H1 (cell line): Measurements from ENCODE around the gene THAP7. TPM values are rescaled to one million over a fixed set of nuclear protein-coding genes. Genes with fewer than 3 reads are reported as not detected.
A peak's percentile ranks its signal among the peaks of the same experiment; 100 is the strongest.

ENCODE experiments used
- CTCF ChIA-PET: fragments of 300-600 bp; sonication (Branson Sonifier 250); formaldehyde crosslinking; loops from one replicate; lab custom pipeline; 2021; ENCODE audit not compliant: partially characterized antibody; lab: Charles Lee
- POLR2A ChIA-PET: fragments of 300-600 bp; sonication (Branson Sonifier 250); formaldehyde crosslinking; loops from one replicate; lab custom pipeline; 2021; ENCODE audit warnings: inconsistent platforms; ENCODE audit not compliant: partially characterized antibody; lab: Charles Lee
- DNase-seq, 2 experiments: peaks; one replicate each; pipeline versions ENCODE4 v3.0.0 to v3.0.0-alpha.2; 2010 to 2022; ENCODE audit warnings: low spot score in 2 of 2, low read depth in 1 of 2, mixed read lengths in 1 of 2
- FAIRE-seq: peaks from 2 replicates; lab custom pipeline; 2011; peaks lifted over from hg19 to GRCh38; lab: Jason Lieb, UNC
- H2AFZ ChIP-seq: 2 replicates; pipeline ENCODE4 v1.8.1; 2012; ENCODE audit warnings: low read length, inconsistent platforms
- H2AK5ac ChIP-seq: 2 replicates; pipeline ENCODE4 v1.6.1; 2013; ENCODE audit warnings: low read depth, low read length
- H2BK120ac ChIP-seq: replicated peaks from 2 replicates; pipeline ENCODE3; 2013; ENCODE audit warnings: low read depth, low read length, inconsistent platforms
- H2BK12ac ChIP-seq: 2 replicates; pipeline ENCODE4 v1.6.1; 2013; ENCODE audit warnings: low read depth, low read length
- H2BK15ac ChIP-seq: 2 replicates; pipeline ENCODE4 v1.6.1; 2013; ENCODE audit warnings: low read length
- H2BK20ac ChIP-seq: 2 replicates; pipeline ENCODE4 v1.6.1; 2013; ENCODE audit warnings: low read length
- H2BK5ac ChIP-seq: 2 replicates; pipeline ENCODE4 v1.6.1; 2013; ENCODE audit warnings: low read depth, low read length
- H3K14ac ChIP-seq: 2 replicates; pipeline ENCODE4 v1.6.1; 2013; ENCODE audit warnings: inconsistent platforms; ENCODE audit not compliant: insufficient read length
- H3K18ac ChIP-seq: 2 replicates; pipeline ENCODE4 v1.6.1; 2013; ENCODE audit warnings: low read length; ENCODE audit errors: extremely low read depth
- H3K23ac ChIP-seq: 2 replicates; pipeline ENCODE4 v1.6.1; 2013; ENCODE audit warnings: inconsistent platforms; ENCODE audit not compliant: insufficient read length
- H3K23me2 ChIP-seq: 2 replicates; pipeline ENCODE4 v1.6.1; 2013; ENCODE audit warnings: low read depth, low read length
- H3K27ac ChIP-seq: 2 replicates; pipeline ENCODE4 v1.6.1; 2011; ENCODE audit warnings: low read depth, low read length, inconsistent platforms
- H3K27me3 ChIP-seq, 4 experiments: replicated peaks in 1 of 4; 1 replicate in 1 of 4; 2 replicates in 3 of 4; pipeline versions ENCODE4 v1.6.1 to v1.8.1; 2011 to 2013; ENCODE audit warnings: low read length in 3 of 4, mild to moderate bottlenecking in 3 of 4, inconsistent platforms in 2 of 4, mixed read lengths in 2 of 4, moderate library complexity in 1 of 4; ENCODE audit not compliant: control insufficient read depth in 3 of 4, insufficient read depth in 3 of 4; ENCODE audit errors: extremely low read depth in 1 of 4
- H3K36me3 ChIP-seq, 4 experiments: 2 replicates each; pipeline versions ENCODE4 v1.6.1 to v1.8.1; 2011 to 2013; ENCODE audit warnings: mild to moderate bottlenecking in 4 of 4, low read length in 3 of 4, moderate library complexity in 2 of 4, control low read depth in 1 of 4, inconsistent platforms in 1 of 4; ENCODE audit not compliant: insufficient read depth in 4 of 4, control insufficient read depth in 2 of 4
- H3K4ac ChIP-seq: replicated peaks from 2 replicates; pipeline ENCODE3; 2013; ENCODE audit warnings: low read length, low read depth, mixed read lengths, inconsistent platforms; ENCODE audit not compliant: insufficient read length
- H3K4me1 ChIP-seq, 4 experiments: replicated peaks in 1 of 4; 1 replicate in 1 of 4; 2 replicates in 3 of 4; pipeline versions ENCODE4 v1.6.1 to v1.8.1; 2011 to 2013; ENCODE audit warnings: low read length in 3 of 4, inconsistent platforms in 2 of 4, mixed read lengths in 1 of 4; ENCODE audit not compliant: insufficient read depth in 4 of 4, control insufficient read depth in 3 of 4
- H3K4me2 ChIP-seq, 2 experiments: 2 replicates each; pipeline versions ENCODE4 v1.6.1 to v1.8.1; 2011 to 2013; ENCODE audit warnings: low read depth in 2 of 2, low read length in 2 of 2, control low read depth in 1 of 2, inconsistent platforms in 1 of 2, mild to moderate bottlenecking in 1 of 2; ENCODE audit not compliant: insufficient read depth in 1 of 2
- H3K4me3 ChIP-seq, 4 experiments: fragments of 200-600, 300-600 bp in 1 of 4; sonication (generic), shearing (Covaris generic), sonication (Bioruptor Twin) in 1 of 4; 2 replicates each; pipeline versions ENCODE4 v1.5.1 to v1.8.1; 2011 to 2016; ENCODE audit warnings: low read length in 4 of 4, low read depth in 3 of 4, control low read depth in 2 of 4, inconsistent platforms in 2 of 4, mild to moderate bottlenecking in 2 of 4, mixed read lengths in 1 of 4, moderate library complexity in 1 of 4; ENCODE audit not compliant: insufficient read depth in 2 of 4; ENCODE audit errors: extremely low read depth in 1 of 4
- H3K56ac ChIP-seq: replicated peaks from 2 replicates; pipeline ENCODE3; 2013; ENCODE audit warnings: low read depth, mild to moderate bottlenecking, mixed read lengths, low read length, inconsistent platforms; ENCODE audit not compliant: insufficient read length
- H3K79me1 ChIP-seq: 2 replicates; pipeline ENCODE4 v1.6.1; 2013; ENCODE audit warnings: low read depth, low read length, control low read depth
- H3K79me2 ChIP-seq, 2 experiments: 2 replicates each; pipeline versions ENCODE4 v1.6.1 to v1.8.1; 2012 to 2013; ENCODE audit warnings: low read length in 2 of 2, mild to moderate bottlenecking in 2 of 2, inconsistent platforms in 1 of 2; ENCODE audit not compliant: insufficient read depth in 2 of 2, control insufficient read depth in 1 of 2
- H3K9ac ChIP-seq, 4 experiments: replicated peaks in 1 of 4; 1 replicate in 1 of 4; 2 replicates in 3 of 4; pipeline versions ENCODE4 v1.6.1 to v1.8.1; 2011 to 2013; ENCODE audit warnings: low read depth in 3 of 4, low read length in 3 of 4, control low read depth in 2 of 4, mild to moderate bottlenecking in 2 of 4, moderate library complexity in 2 of 4, inconsistent platforms in 1 of 4; ENCODE audit errors: extremely low read depth in 1 of 4
- H3K9me3 ChIP-seq, 2 experiments: 2 replicates each; pipeline versions ENCODE4 v1.6.1 to v1.8.1; 2012 to 2013; ENCODE audit warnings: mild to moderate bottlenecking in 2 of 2, moderate library complexity in 2 of 2, control low read depth in 1 of 2, inconsistent platforms in 1 of 2, low read depth in 1 of 2, low read length in 1 of 2, mixed read lengths in 1 of 2; ENCODE audit not compliant: insufficient read depth in 2 of 2
- H4K20me1 ChIP-seq, 2 experiments: replicated peaks in 1 of 2; 2 replicates each; pipeline versions ENCODE3 to v1.8.1; 2011 to 2013; ENCODE audit warnings: inconsistent platforms in 2 of 2, low read length in 2 of 2, mild to moderate bottlenecking in 1 of 2; ENCODE audit not compliant: insufficient read depth in 2 of 2, control insufficient read depth in 1 of 2
- H4K5ac ChIP-seq: 2 replicates; pipeline ENCODE4 v1.6.1; 2013; ENCODE audit warnings: low read length, low read depth, mixed read lengths, inconsistent platforms; ENCODE audit not compliant: insufficient read length
- H4K8ac ChIP-seq: 2 replicates; pipeline ENCODE4 v1.8.0; 2013; ENCODE audit warnings: mild to moderate bottlenecking, moderate library complexity, low read length, inconsistent platforms; ENCODE audit not compliant: insufficient read depth; ENCODE audit errors: extremely low read depth
- H4K91ac ChIP-seq: replicated peaks from 2 replicates; pipeline ENCODE3; 2013; ENCODE audit warnings: low read length, mixed read lengths, inconsistent platforms; ENCODE audit not compliant: insufficient read length
- JUND ChIP-seq: IDR thresholded peaks from 2 replicates; pipeline ENCODE4 v1.6.1; 2011; ENCODE audit warnings: mild to moderate bottlenecking, improper control_type of control experiment, low read length
- RNF2 ChIP-seq: fragments of 200-900, 300-1000 bp; sonication (generic); IDR thresholded peaks from 2 replicates; pipeline ENCODE4 v1.7.1; 2016; ENCODE audit warnings: borderline replicate concordance, low read depth, mild to moderate bottlenecking, antibody characterized with exemption, low read length; ENCODE audit not compliant: poor library complexity, severe bottlenecking; ENCODE audit errors: missing control alignments
- SIN3A ChIP-seq, 2 experiments: IDR thresholded peaks in 1 of 2; conservative IDR thresholded peaks in 1 of 2; 2 replicates each; pipeline ENCODE4 v1.6.1; 2011 to 2012; ENCODE audit warnings: low read length in 2 of 2, improper control_type of control experiment in 1 of 2, low read depth in 1 of 2, mild to moderate bottlenecking in 1 of 2
- SIRT6 ChIP-seq: IDR thresholded peaks from one replicate; pipeline ENCODE4 v1.7.1; 2012; ENCODE audit warnings: low read length, inconsistent platforms
- WGBS, 2 experiments: shearing (Covaris generic) in 1 of 2; methylation state at CpG; one replicate each; pipeline versions ENCODE4 v1.1.6 to v1.1.7; 2013 to 2015; ENCODE audit warnings: low lambda C conversion rate in 2 of 2, mixed read lengths in 2 of 2, inconsistent platforms in 1 of 2, low coverage in 1 of 2, missing lambda C conversion rate in 1 of 2; ENCODE audit not compliant: insufficient replicate concordance in 2 of 2, insufficient coverage in 1 of 2, insufficient read length in 1 of 2; ENCODE audit errors: extremely low coverage in 1 of 2, missing lambda C conversion rate in 1 of 2; 5-methylcytosine and 5-hydroxymethylcytosine counted together
- polyA plus RNA-seq, 7 experiments: library from polyadenylated mRNA; depleted of rRNA in 3 of 7; stranded (reverse) in 5 of 7; unstranded in 2 of 7; fragments of >200 nt in 5 of 7; fragments of 200-250 nt in 2 of 7; gene quantifications; 1 replicate in 5 of 7; 2 replicates in 1 of 7; 4 replicates in 1 of 7; pipeline versions ENCODE4 v1.2.1 to v1.2.3, GENCODE V29; 2011 to 2013; ENCODE audit warnings: missing spikeins in 2 of 7, mixed read lengths in 2 of 7
- total RNA-seq: library from RNA; stranded (reverse); fragmentation: NEBNext Ultra II Directional; extraction: Animal tissue kit (Norgen Biotek cat#: 25700); gene quantifications from 2 replicates; pipeline ENCODE4 v1.2.1, GENCODE V29; 2021

THAP7 gene
- total and polyA plus RNA-seq, 2 of the 8 experiments (the other 6 are each of a cell fraction or from before 2014, with no cell fraction given): 16.9 to 32.5 TPM

- no peak overlapping the region for H3K9ac ChIP-seq
- DNase-seq: no peak
- 0 out of 2 replicates have a peak overlapping the region, but pooled peaks have one; percentile 29 for H2BK15ac ChIP-seq
- no peak overlapping the region for H4K91ac ChIP-seq
- no peaks in the 10 kb centered on the region for H3K9me3 ChIP-seq
- H3K36me3 ChIP-seq: no peaks in the 10 kb centered on the region
- CTCF ChIA-PET: interaction anchor here (0.8 to 1.6 kb wide), 4 partner anchors 55 to 88 kb away, joined by 3 to 4 read pairs (median 4); no protein-coding TSS in a partner anchor
- H4K5ac ChIP-seq: no peak overlapping the region
- WGBS, 2 experiments: 90% methylated on average over 10 of the region's 13 CpGs; no CpG with 5 or more reads in 1 of the 2 experiments
- no peaks in the 10 kb centered on the region for H3K79me2 ChIP-seq
- H3K18ac ChIP-seq: no peak overlapping the region
- no peak overlapping the region for H2AFZ ChIP-seq
- POLR2A ChIA-PET: no interaction called here
- no peak for FAIRE-seq
- peaks cover 6% of the 10 kb centered on the region; the same call in 1 of the 2 replicates for H3K23me2 ChIP-seq
- no peak overlapping the region for H3K14ac ChIP-seq
- H3K4me2 ChIP-seq: no peak overlapping the region
- H3K4me1 ChIP-seq: peaks cover 3 to 14% (median 7%) of the 10 kb centered on the region in 4 experiments; a peak in 6 of 7 replicates
- no peak overlapping the region for H3K4me3 ChIP-seq
- H3K23ac ChIP-seq: no peak overlapping the region
- H3K27me3 ChIP-seq: peaks cover 0 to 4% (median 3%) of the 10 kb centered on the region in 4 experiments; a peak in 4 of 7 replicates
- no peak overlapping the region for H2BK5ac ChIP-seq
- no peak overlapping the region for H4K8ac ChIP-seq
- H2BK12ac ChIP-seq: peak overlapping the region; percentile 43; the same call in 1 of the 2 replicates
- H2BK20ac ChIP-seq: peak overlapping the region; percentile 5; the same call in 1 of the 2 replicates
- H2AK5ac ChIP-seq: no peak overlapping the region
- H3K56ac ChIP-seq: peak overlapping the region; percentile 39
- H3K4ac ChIP-seq: no peak overlapping the region
- no peak overlapping the region for H3K27ac ChIP-seq
- no peak overlapping the region for H2BK120ac ChIP-seq
- H3K79me1 ChIP-seq: no peaks in the 10 kb centered on the region; the same call in 1 of the 2 replicates
- no peaks in the 10 kb centered on the region for H4K20me1 ChIP-seq
- TF ChIP-seq JUND (no peak), SIRT6 (no peak), RNF2 (no peak), SIN3A (conservative IDR thresholded peaks at IDR 0.05 in 1 of 2, IDR thresholded peaks at IDR 0.05 in 1 of 2; ENCODE audit: low read depth in 1 of 2, low read length in 2 of 2) (no peak)
These were observed 14.9 kb upstream of the THAP7 start for GRCh38 chr22:21016644-21017420.
